SK-N-SH treated with all-trans-retinoic acid at 6 μM for 48 hours (cell line): Measurements from ENCODE around the gene GHRH.

Experiments used
- ATAC-seq: fragments of 200-7000 bp; cut with Tn5 transposase; 3 replicates; pipeline ENCODE4 v1.9.1; 2020; ENCODE audit warnings: mild to moderate bottlenecking, moderate library complexity
- ARNTL ChIP-seq: fragments of 450-650 bp; formaldehyde crosslinking; IDR thresholded peaks from 2 replicates; pipeline ENCODE4 v1.5.0; 2020; ENCODE audit warnings: low read depth, mild to moderate bottlenecking, moderate library complexity, borderline replicate concordance
- BACH2 ChIP-seq: fragments of 250-450 bp; sonication (Bioruptor Pico); IDR thresholded peaks from 2 replicates; pipeline ENCODE4 v1.9.0; 2021; ENCODE audit warnings: mild to moderate bottlenecking, borderline replicate concordance
- ESRRG ChIP-seq: fragments of 250-450 bp; sonication (Bioruptor Pico); IDR thresholded peaks from 2 replicates; pipeline ENCODE4 v1.6.1; 2021; ENCODE audit warnings: mild to moderate bottlenecking
- GLIS3 ChIP-seq: fragments of 250-450 bp; sonication (Bioruptor Pico); IDR thresholded peaks from 2 replicates; pipeline ENCODE4 v1.5.0; 2020; ENCODE audit warnings: mild to moderate bottlenecking, moderate library complexity
- ISL1 ChIP-seq: fragments of 250-450 bp; sonication (Bioruptor Pico); IDR thresholded peaks from 2 replicates; pipeline ENCODE4 v2.1.2; 2022; ENCODE audit warnings: mild to moderate bottlenecking, moderate library complexity
- OSR1 ChIP-seq: fragments of 250-450 bp; sonication (Bioruptor Pico); IDR thresholded peaks from 2 replicates; pipeline ENCODE4 v1.8.0; 2022; ENCODE audit warnings: moderate library complexity, mild to moderate bottlenecking, inconsistent platforms
- PPARA ChIP-seq: fragments of 250-450 bp; sonication (Bioruptor Pico); IDR thresholded peaks from 2 replicates; pipeline ENCODE4 v1.5.0; 2020; ENCODE audit warnings: mild to moderate bottlenecking, borderline replicate concordance
- RARB ChIP-seq: fragments of 250-450 bp; sonication (Bioruptor Pico); IDR thresholded peaks from 2 replicates; pipeline ENCODE4 v1.8.0; 2021; ENCODE audit warnings: mild to moderate bottlenecking, moderate library complexity
- SNAI2 ChIP-seq: fragments of 250-450 bp; sonication (Bioruptor Pico); IDR thresholded peaks from 2 replicates; pipeline ENCODE4 v1.5.0; 2020; ENCODE audit warnings: mild to moderate bottlenecking, moderate library complexity
- TCF4 ChIP-seq: fragments of 250-450 bp; sonication (Bioruptor Pico); IDR thresholded peaks from 2 replicates; pipeline ENCODE4 v1.8.0; 2021; ENCODE audit warnings: mild to moderate bottlenecking, moderate library complexity, borderline replicate concordance
- TOX ChIP-seq: fragments of 250-450 bp; sonication (Bioruptor Pico); IDR thresholded peaks from 2 replicates; pipeline ENCODE4 v1.8.0; 2021; ENCODE audit warnings: mild to moderate bottlenecking, moderate library complexity, borderline replicate concordance
- ZC3H10 ChIP-seq: fragments of 250-450 bp; sonication (Bioruptor Pico); IDR thresholded peaks from 2 replicates; pipeline ENCODE4 v1.5.1; 2021; ENCODE audit warnings: mild to moderate bottlenecking, moderate library complexity
- ZFP3 ChIP-seq: fragments of 250-450 bp; sonication (Bioruptor Pico); IDR thresholded peaks from 2 replicates; pipeline ENCODE4 v1.5.0; 2020; ENCODE audit warnings: mild to moderate bottlenecking, moderate library complexity
- ZNF565 ChIP-seq: fragments of 450-650 bp; formaldehyde crosslinking; conservative IDR thresholded peaks from 2 replicates; pipeline ENCODE4 v1.5.0; 2020; ENCODE audit warnings: low read depth, mild to moderate bottlenecking, moderate library complexity
- ZNF70 ChIP-seq: fragments of 450-650 bp; formaldehyde crosslinking; IDR thresholded peaks from 2 replicates; pipeline ENCODE4 v1.5.0; 2020; ENCODE audit warnings: mild to moderate bottlenecking, moderate library complexity
- ZNF8 ChIP-seq: fragments of 450-650 bp; formaldehyde crosslinking; IDR thresholded peaks from 2 replicates; pipeline ENCODE4 v1.5.0; 2020; ENCODE audit warnings: mild to moderate bottlenecking, moderate library complexity
- TF ChIP-seq, protein P1 (sequence below): fragments of 250-450 bp; sonication (Bioruptor Pico); IDR thresholded peaks from 2 replicates; pipeline ENCODE4 v1.5.1; 2020; ENCODE audit warnings: low read depth, mild to moderate bottlenecking, moderate library complexity
- TF ChIP-seq, protein P2 (sequence below): fragments of 250-450 bp; sonication (Bioruptor Pico); IDR thresholded peaks from 2 replicates; pipeline ENCODE4 v1.5.0; 2020; ENCODE audit warnings: mild to moderate bottlenecking, moderate library complexity
- TF ChIP-seq, protein P3 (sequence below): fragments of 250-450 bp; sonication (Bioruptor Pico); IDR thresholded peaks from 2 replicates; pipeline ENCODE4 v1.5.1; 2021; ENCODE audit warnings: mild to moderate bottlenecking, moderate library complexity
- TF ChIP-seq, protein P4 (sequence below): fragments of 250-450 bp; sonication (Bioruptor Pico); IDR thresholded peaks from 2 replicates; pipeline ENCODE4 v1.8.0; 2020; ENCODE audit warnings: mild to moderate bottlenecking, moderate library complexity, borderline replicate concordance
- TF ChIP-seq, protein P5 (sequence below): fragments of 250-450 bp; sonication (Bioruptor Pico); IDR thresholded peaks from 2 replicates; pipeline ENCODE4 v1.8.0; 2021; ENCODE audit warnings: low read depth, mild to moderate bottlenecking, moderate library complexity, borderline replicate concordance

GHRH gene

DNA sequence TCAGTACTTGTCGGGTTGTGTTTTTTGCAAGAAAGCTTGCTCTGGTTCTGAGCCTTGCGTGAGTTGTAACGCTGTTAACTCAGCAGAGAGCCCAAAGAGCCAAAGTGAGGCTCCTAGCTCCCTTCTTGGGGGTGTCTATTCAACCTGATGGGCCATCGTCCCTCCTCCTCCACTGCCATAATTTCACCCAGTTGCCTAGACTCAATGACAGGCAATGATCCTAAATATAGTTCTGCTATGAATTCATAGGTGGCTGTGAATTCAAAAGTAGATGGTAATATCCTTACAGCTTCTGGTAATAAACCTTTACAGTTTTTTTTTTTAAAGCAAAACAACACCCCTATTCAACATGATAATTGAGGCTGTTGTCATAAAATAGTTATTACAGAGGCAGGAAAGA, 39.5 kb downstream of the GHRH start:
- no peak for ATAC-seq
- TF ChIP-seq GLIS3 (CRISPR knock-in tag) = no peak
- TF ChIP-seq, protein P1, sequence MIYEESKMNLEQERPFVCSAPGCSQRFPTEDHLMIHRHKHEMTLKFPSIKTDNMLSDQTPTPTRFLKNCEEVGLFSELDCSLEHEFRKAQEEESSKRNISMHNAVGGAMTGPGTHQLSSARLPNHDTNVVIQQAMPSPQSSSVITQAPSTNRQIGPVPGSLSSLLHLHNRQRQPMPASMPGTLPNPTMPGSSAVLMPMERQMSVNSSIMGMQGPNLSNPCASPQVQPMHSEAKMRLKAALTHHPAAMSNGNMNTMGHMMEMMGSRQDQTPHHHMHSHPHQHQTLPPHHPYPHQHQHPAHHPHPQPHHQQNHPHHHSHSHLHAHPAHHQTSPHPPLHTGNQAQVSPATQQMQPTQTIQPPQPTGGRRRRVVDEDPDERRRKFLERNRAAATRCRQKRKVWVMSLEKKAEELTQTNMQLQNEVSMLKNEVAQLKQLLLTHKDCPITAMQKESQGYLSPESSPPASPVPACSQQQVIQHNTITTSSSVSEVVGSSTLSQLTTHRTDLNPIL (CRISPR knock-in tag) = no peak
- no peak for TF ChIP-seq ZFP3 (CRISPR knock-in tag)
- TF ChIP-seq BACH2 (CRISPR knock-in tag) = no peak
- TF ChIP-seq, protein P2, sequence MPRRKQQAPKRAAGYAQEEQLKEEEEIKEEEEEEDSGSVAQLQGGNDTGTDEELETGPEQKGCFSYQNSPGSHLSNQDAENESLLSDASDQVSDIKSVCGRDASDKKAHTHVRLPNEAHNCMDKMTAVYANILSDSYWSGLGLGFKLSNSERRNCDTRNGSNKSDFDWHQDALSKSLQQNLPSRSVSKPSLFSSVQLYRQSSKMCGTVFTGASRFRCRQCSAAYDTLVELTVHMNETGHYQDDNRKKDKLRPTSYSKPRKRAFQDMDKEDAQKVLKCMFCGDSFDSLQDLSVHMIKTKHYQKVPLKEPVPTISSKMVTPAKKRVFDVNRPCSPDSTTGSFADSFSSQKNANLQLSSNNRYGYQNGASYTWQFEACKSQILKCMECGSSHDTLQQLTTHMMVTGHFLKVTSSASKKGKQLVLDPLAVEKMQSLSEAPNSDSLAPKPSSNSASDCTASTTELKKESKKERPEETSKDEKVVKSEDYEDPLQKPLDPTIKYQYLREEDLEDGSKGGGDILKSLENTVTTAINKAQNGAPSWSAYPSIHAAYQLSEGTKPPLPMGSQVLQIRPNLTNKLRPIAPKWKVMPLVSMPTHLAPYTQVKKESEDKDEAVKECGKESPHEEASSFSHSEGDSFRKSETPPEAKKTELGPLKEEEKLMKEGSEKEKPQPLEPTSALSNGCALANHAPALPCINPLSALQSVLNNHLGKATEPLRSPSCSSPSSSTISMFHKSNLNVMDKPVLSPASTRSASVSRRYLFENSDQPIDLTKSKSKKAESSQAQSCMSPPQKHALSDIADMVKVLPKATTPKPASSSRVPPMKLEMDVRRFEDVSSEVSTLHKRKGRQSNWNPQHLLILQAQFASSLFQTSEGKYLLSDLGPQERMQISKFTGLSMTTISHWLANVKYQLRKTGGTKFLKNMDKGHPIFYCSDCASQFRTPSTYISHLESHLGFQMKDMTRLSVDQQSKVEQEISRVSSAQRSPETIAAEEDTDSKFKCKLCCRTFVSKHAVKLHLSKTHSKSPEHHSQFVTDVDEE (CRISPR knock-in tag) = no peak
- no peak for TF ChIP-seq ZNF8
- TF ChIP-seq, all 23 proteins: peak for 0

DNA sequence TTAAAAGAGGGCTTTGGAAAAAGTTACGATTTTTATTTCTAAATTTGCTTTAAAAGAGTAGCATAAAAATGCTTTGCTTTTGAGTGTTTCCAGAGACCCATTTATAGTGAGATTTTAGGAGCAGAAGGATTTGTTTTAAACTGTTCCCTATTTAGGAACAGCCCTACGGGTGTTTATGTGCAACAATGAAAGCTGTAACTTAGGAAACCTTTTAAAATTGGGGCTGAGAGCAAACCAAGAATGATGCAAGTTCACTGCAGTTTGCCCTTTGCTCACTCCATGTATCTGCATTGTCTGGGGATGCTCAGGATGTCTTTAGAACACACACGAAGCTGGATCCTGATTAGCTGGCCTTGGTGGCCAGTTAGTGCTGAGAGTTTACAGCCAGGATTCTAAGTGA, 40.9 kb downstream of the GHRH start:
- no peak for TF ChIP-seq ARNTL (CRISPR knock-in tag)
- TF ChIP-seq ZFP3 (CRISPR knock-in tag) = no peak
- no peak for TF ChIP-seq ZNF70 (CRISPR knock-in tag)
- TF ChIP-seq BACH2 (CRISPR knock-in tag) = no peak
- TF ChIP-seq, protein P1 (CRISPR knock-in tag) = no peak
- TF ChIP-seq ZNF565 = no peak
- TF ChIP-seq ISL1 (CRISPR knock-in tag) = no peak
- TF ChIP-seq OSR1 (CRISPR knock-in tag) = no peak
- no peak for TF ChIP-seq SNAI2 (CRISPR knock-in tag)
- no peak for TF ChIP-seq ZC3H10 (CRISPR knock-in tag)
- ATAC-seq = no peak

DNA sequence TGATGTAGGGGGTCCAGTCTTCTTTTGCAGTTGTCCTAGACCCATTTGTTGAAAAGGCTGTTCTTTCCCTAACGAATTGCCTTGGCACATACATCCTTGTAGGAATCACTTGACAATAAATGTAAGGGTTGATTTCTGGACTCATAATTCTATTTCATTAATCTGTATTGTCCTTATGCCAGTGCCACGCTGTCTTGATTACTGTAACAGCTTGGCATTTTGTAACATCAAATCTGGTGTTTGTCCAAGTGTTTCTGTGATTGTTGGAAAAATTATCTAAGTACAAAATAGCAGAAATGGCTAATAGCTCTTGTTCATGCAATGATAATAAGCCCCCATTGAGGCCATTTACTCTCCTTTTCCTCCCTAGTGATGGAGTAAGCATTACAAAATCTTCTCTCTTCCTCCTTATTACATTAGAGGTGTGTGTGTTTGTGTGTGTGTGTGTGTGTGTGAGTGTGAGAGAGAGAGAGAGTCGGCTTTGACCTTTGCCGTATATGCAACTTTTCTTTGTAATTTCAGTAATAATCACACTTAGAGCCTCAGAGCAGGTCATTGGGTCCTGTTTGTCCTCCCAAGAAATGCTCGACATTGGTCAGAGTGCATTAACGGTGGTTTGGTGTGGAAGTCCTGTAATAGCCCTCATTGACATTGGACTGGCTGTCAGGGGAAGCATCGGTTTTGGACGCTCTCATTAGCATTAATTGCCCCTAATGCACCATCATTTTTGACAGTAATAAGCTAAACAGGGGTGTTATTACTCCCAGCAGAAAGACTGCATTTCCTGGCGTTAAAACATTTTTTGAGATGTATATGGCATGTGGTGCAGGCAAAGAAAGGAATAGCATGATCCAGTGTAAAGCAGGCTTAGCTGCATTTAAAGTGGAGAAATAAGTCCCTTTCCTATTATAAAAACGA, 41.6 kb downstream of the GHRH start:
- ATAC-seq = no peak
- TF ChIP-seq OSR1 (CRISPR knock-in tag) = no peak
- no peak for TF ChIP-seq RARB (CRISPR knock-in tag)
- no peak for TF ChIP-seq GLIS3 (CRISPR knock-in tag)
- TF ChIP-seq, protein P2 (CRISPR knock-in tag) = no peak
- TF ChIP-seq, protein P3, sequence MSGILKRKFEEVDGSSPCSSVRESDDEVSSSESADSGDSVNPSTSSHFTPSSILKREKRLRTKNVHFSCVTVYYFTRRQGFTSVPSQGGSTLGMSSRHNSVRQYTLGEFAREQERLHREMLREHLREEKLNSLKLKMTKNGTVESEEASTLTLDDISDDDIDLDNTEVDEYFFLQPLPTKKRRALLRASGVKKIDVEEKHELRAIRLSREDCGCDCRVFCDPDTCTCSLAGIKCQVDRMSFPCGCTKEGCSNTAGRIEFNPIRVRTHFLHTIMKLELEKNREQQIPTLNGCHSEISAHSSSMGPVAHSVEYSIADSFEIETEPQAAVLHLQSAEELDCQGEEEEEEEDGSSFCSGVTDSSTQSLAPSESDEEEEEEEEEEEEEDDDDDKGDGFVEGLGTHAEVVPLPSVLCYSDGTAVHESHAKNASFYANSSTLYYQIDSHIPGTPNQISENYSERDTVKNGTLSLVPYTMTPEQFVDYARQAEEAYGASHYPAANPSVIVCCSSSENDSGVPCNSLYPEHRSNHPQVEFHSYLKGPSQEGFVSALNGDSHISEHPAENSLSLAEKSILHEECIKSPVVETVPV (CRISPR knock-in tag) = no peak
- TF ChIP-seq, protein P1 (CRISPR knock-in tag) = no peak
- no peak for TF ChIP-seq ESRRG (CRISPR knock-in tag)
- TF ChIP-seq ZNF70 (CRISPR knock-in tag) = no peak
- no peak for TF ChIP-seq ARNTL (CRISPR knock-in tag)
- TF ChIP-seq BACH2 (CRISPR knock-in tag) = no peak
- TF ChIP-seq, protein P4, sequence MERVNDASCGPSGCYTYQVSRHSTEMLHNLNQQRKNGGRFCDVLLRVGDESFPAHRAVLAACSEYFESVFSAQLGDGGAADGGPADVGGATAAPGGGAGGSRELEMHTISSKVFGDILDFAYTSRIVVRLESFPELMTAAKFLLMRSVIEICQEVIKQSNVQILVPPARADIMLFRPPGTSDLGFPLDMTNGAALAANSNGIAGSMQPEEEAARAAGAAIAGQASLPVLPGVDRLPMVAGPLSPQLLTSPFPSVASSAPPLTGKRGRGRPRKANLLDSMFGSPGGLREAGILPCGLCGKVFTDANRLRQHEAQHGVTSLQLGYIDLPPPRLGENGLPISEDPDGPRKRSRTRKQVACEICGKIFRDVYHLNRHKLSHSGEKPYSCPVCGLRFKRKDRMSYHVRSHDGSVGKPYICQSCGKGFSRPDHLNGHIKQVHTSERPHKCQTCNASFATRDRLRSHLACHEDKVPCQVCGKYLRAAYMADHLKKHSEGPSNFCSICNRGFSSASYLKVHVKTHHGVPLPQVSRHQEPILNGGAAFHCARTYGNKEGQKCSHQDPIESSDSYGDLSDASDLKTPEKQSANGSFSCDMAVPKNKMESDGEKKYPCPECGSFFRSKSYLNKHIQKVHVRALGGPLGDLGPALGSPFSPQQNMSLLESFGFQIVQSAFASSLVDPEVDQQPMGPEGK (CRISPR knock-in tag) = no peak
- TF ChIP-seq TOX (CRISPR knock-in tag) = no peak
- TF ChIP-seq, protein P5, sequence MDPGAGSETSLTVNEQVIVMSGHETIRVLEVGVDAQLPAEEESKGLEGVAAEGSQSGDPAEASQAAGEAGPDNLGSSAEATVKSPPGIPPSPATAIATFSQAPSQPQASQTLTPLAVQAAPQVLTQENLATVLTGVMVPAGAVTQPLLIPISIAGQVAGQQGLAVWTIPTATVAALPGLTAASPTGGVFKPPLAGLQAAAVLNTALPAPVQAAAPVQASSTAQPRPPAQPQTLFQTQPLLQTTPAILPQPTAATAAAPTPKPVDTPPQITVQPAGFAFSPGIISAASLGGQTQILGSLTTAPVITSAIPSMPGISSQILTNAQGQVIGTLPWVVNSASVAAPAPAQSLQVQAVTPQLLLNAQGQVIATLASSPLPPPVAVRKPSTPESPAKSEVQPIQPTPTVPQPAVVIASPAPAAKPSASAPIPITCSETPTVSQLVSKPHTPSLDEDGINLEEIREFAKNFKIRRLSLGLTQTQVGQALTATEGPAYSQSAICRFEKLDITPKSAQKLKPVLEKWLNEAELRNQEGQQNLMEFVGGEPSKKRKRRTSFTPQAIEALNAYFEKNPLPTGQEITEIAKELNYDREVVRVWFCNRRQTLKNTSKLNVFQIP (CRISPR knock-in tag) = no peak
- no peak for TF ChIP-seq TCF4 (CRISPR knock-in tag)
- no peak for TF ChIP-seq PPARA (CRISPR knock-in tag)
- no peak for TF ChIP-seq ISL1 (CRISPR knock-in tag)
